HG02759 (cell line): ENCODE results near the gene ADAMTS2.

Source experiments
- ATAC-seq: cut with Tn5 transposase; IDR thresholded peaks from one replicate; pipeline ENCODE4 v1.9.1; 2021; ENCODE audit warnings: mild to moderate bottlenecking, moderate library complexity; ENCODE audit not compliant: unreplicated experiment

Gene ADAMTS2

GRCh38 chr5:179151286-179152118 lies 193.8 kb downstream of the ADAMTS2 start:
- no peak for ATAC-seq

GRCh38 chr5:179150011-179150410 lies 195.2 kb downstream of the ADAMTS2 start:
- ATAC-seq, result no peak

DNA sequence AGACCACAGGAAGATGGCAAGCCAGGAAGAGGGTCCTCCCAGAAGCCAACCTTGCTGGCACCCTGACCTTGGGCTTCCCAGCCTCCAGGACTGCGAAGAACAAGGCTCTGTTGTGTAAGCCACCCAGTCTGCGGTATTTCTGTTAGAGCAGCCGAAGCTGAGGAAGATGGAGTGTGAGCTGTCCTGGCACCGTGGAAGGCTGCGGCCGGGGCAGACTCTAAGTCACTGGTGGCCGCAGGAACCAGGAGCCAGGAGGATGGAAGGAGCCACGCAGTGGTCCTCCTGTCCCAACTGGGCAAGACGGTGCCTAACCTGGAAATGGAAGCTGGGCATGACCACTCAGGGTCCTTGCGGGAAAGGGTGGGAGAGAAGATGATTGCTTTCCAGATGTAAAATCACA lies 196.0 kb downstream of the ADAMTS2 start:
- no peak for ATAC-seq

DNA sequence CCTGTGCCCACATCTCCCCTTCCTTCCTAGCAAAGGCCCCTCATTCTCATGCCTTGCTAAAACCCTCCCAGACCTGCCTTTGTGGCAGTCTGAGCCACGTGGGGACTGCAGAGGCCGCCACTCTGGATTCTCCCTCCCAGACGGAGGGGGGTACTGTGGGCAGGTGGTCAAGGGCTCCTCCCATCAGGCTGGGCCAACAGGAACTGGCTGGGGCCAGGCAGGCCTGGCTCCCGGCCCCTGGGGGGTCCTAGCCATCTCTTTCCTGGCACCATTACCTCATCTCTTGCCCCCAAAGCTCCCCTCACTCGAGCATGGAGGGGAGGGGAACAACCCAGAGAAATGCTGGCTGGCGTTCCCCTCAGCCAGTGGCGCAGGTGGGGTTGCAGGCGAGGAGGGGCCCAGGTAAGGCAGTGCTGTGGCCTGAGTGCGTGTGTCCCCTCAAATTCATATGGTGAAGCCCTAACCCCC lies 196.5 kb downstream of the ADAMTS2 start:
- no peak for ATAC-seq

DNA sequence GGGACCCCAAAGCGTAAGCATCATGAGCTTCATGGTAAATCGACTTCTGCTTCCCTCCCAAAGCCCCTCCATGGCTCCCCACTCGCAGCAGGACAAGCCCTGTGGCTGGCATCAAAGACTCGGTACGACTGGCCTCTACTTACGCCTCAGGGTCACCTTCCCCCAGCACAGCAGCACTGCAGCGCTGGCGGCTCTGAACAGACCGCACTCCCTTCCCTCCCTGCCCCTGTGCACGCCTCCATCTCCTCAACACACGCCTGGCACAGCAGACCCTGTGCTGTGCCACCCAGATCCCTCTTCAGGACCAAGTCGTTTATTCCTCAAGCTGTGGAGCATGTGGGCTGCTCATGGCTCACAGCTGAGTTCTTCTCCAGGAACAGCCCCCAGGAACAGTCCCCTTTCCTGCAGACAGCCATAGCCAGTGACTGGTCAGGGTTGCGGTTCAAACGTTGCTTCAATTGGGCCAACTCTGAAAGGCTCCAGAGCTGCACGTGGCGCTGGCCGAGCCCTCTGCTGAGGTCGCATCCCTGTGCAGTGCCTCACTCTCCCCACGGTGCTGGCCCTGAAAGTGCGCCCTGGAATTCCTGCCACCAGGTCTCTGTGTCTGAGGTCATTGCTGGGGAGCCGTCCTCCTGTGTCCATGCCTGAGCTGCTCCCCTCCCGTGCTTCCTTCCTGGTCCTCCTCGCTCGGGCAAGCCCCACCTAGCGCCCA lies 197.1 kb downstream of the ADAMTS2 start:
- ATAC-seq, result no peak

- no peak for ATAC-seq
Observed at GRCh38 chr5:179146277-179146676, 199.0 kb downstream of the ADAMTS2 start.

DNA sequence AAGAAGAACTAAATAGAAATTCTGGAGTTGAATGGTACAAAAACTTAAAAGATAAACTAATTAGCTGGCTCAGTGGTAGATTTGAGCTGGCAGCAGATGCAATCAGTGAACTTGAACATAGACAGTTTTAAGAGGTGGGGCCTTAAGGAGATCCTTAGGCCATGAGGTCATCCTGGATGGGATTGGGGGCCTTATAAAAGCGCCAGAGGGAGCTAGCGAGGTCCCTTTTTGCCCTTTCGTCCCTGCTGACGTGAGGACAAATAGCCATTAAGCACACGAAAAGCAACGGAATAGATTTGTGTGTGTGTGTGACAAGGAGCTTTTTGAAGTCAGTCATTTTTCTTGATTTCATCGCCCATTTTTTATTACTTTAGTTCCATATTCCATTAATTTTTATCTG lies 201.8 kb downstream of the ADAMTS2 start:
- no peak for ATAC-seq

- no peak for ATAC-seq
Observed at GRCh38 chr5:179142434-179143198, 202.6 kb downstream of the ADAMTS2 start.

GRCh38 chr5:179141867-179142266 lies 203.4 kb downstream of the ADAMTS2 start:
- no peak for ATAC-seq

GRCh38 chr5:179140293-179140692 lies 205.0 kb downstream of the ADAMTS2 start:
- ATAC-seq, result no peak

DNA sequence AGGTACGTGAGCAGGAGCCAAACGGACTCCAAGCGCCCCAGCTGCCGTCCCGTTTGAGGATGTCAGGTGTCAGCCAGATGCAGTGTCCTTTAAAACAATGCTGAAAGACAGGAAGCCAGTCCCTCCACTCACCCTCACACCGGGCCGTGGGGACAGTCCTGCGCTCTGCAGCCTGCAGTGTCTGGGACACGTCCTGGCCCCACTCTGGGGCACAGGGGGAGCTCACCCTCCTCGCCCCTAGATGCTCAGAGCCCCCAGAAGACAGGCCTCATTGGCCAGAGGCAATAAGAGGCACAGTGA lies 205.4 kb downstream of the ADAMTS2 start:
- ATAC-seq, result no peak

GRCh38 chr5:179139111-179139935 lies 205.9 kb downstream of the ADAMTS2 start:
- no peak for ATAC-seq

DNA sequence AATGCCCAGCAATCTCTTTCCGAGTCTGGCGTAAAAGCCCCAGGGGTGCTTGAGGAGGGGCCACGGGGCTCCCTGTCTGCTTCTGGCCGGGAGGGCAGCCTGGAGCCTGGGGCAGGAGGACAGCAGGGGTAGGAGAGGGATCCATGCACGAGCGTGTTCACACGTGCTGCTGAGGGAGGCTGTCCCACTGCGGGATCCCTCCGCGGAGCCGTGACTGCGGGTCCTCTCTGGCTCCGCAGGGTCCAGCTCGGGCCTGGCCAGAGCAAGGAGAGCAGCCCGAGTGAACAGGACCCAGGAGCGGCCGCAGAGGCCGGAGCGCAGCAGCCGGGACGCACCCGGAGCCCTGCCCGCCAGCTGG lies 206.7 kb downstream of the ADAMTS2 start:
- ATAC-seq, result no peak

DNA sequence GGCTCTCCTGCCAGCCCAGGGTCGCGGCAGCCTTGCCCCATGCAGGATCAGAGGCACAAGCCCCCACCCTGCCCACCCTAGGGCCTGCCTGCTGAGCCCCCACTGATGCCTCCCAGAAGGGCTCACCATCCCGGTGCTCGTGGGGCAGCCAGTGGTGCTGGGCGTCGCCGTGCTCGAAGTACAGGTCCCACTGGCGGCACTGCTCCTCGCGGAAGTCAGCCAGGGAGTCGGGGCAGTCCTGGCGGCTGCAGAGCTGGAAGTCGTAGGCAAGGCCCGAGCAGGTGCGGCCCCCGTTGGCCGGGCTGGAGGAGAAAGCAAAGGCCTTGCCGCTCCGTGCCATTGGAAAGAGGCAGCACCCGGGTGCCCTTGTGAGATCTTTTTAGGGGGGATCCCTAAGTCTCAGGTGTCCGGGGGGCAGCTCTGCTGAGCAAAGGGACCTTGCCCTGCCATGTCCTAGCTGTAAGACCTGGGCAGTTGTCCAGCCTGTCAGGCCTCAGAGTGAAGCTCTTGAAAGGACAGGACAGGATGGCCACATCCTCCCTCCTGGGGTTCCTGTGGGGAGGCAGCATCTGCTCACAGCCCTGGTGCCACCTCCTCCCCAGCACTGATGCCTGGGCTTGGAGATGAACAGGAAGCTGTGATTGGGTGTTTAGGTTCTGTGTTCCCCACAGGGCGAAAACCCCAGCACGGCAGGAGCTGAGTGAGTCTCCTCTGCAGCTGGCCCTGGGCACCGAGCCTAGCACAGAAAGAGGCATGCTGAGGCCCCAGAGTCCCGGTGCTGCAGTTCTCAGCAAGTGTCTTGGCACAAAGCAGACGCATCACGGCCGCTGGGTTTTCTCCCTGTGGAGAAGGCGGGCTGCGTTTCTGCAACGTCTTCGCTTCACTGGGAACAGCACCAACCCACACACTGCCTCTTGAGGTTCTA lies 207.4 kb downstream of the ADAMTS2 start:
- ATAC-seq, result no peak

- no peak for ATAC-seq
Observed at GRCh38 chr5:179137016-179137642, 208.1 kb downstream of the ADAMTS2 start.

- no peak for ATAC-seq
Observed at GRCh38 chr5:179135441-179136215, 209.6 kb downstream of the ADAMTS2 start.

GRCh38 chr5:179135006-179135405 lies 210.3 kb downstream of the ADAMTS2 start:
- ATAC-seq, result no peak

GRCh38 chr5:179134511-179134910 lies 210.8 kb downstream of the ADAMTS2 start:
- no peak for ATAC-seq
